Adrenal gland (tissue), 12 donors: Measurements from ENCODE around the gene ANO6. TPM values are rescaled to one million over a fixed set of nuclear protein-coding genes. Genes with fewer than 3 reads are reported as not detected.

Source experiments
- DNase-seq, 7 donors: peaks; one replicate each; pipeline ENCODE4 v3.0.0-alpha.2; 2019 to 2020
- H3K27ac ChIP-seq, 5 donors: fragments of 200-600 bp; sonication (generic) in 4 of 5; 1 replicate in 3 of 5; 2 replicates in 2 of 5; pipeline versions ENCODE4 v1.5.1 to v1.8.0; 2016 to 2020; ENCODE audit warnings: mild to moderate bottlenecking in 1 of 5
- H3K27me3 ChIP-seq: fragments of 200-600 bp; 2 replicates; pipeline ENCODE4 v1.8.0; 2021
- H3K36me3 ChIP-seq, 2 donors: fragments of 200-600 bp; replicated peaks in 1 of 2; 1 replicate in 1 of 2; 2 replicates in 1 of 2; pipeline versions ENCODE4 v1.5.1 to v1.8.0; 2018 to 2022
- H3K4me1 ChIP-seq, 2 donors: fragments of 200-600 bp; replicated peaks in 1 of 2; 1 replicate in 1 of 2; 2 replicates in 1 of 2; pipeline versions ENCODE4 v1.5.1 to v1.8.0; 2018 to 2021
- H3K4me3 ChIP-seq, 4 donors: fragments of 200-600 bp; sonication (generic) in 3 of 4; one replicate each; pipeline ENCODE4 v1.5.1; 2016 to 2018
- H3K9me3 ChIP-seq, 3 donors: fragments of 200-600 bp; sonication (generic) in 1 of 3; replicated peaks in 1 of 3; 1 replicate in 2 of 3; 2 replicates in 1 of 3; pipeline versions ENCODE4 v1.5.1 to v1.8.0; 2016 to 2021
- CTCF ChIP-seq, 6 experiments: fragments of 450-650 bp in 4 of 6; fragments of 200-600 bp in 2 of 6; sonication (generic) in 1 of 6; IDR thresholded peaks; 1 replicate in 5 of 6; 2 replicates in 1 of 6; pipeline versions ENCODE4 v1.5.1 to v1.8.0; 2016 to 2021; ENCODE audit warnings: antibody characterized with exemption in 6 of 6, mild to moderate bottlenecking in 2 of 6, moderate library complexity in 1 of 6
- POLR2A ChIP-seq, 2 donors: fragments of 450-650 bp; IDR thresholded peaks; one replicate each; pipeline ENCODE4 v1.6.1; 2017; ENCODE audit warnings: antibody characterized with exemption in 2 of 2, mild to moderate bottlenecking in 2 of 2, moderate library complexity in 1 of 2
- WGBS, 4 donors: extraction: QIAGEN DNeasy Blood & Tissue Kit in 2 of 4; methylation state at CpG; one replicate each; pipeline versions ENCODE4 v1.1.5 to v1.1.7; 2013 to 2017; 5-methylcytosine and 5-hydroxymethylcytosine counted together
- intact Hi-C, 2 donors: fragments of 100-400 bp; cut with DNase I; formaldehyde crosslinking; loops; one replicate each; pipeline versions ENCODE4 v1.14.1 to v1.15.0; 2022 to 2023
- polyA plus RNA-seq, 3 donors: library from polyadenylated mRNA; stranded (reverse); fragments of 200-250 nt in 2 of 3; fragments of 350-450 nt in 1 of 3; fragmentation: Illumina TruSeq in 1 of 3; extraction: RNeasy Lipid Tissue Mini Kit (QIAGEN cat#74804) in 1 of 3; gene quantifications; one replicate each; pipeline ENCODE4 v1.2.3, GENCODE V29; 2013 to 2014
- total RNA-seq, 9 donors: library from RNA; depleted of rRNA in 4 of 9; stranded (reverse); fragments of >200 nt in 4 of 9; fragments of 120-200 nt in 1 of 9; fragmentation: NEBNext Ultra II Directional in 1 of 9; extraction: Animal tissue kit (Norgen Biotek cat#: 25700) in 1 of 9; gene quantifications; one replicate each; pipeline versions ENCODE4 v1.1.0 to v1.2.4, GENCODE V29; 2013 to 2023
- donor health status: healthy with polysubstance abuse.
- donor health status: Bipolar disorder and iron deficiency.
- donor health status: DM: yes; HTN: yes; CAD: no.
- donor health status: DM: no; HTN: no; CAD: no.
- donor health status: DM: no; HTN: no; CAD: no.
- donor health status: DM: yes; HTN: yes; CAD: no.

The ANO6 gene
- total and polyA plus RNA-seq, 12 donors = 7.5 to 92.3 (median 54.4) TPM

GRCh38 chr12:45276154-45276755 is 60.4 kb downstream of the ANO6 start:
- 81 to 89% (median 88%) methylated on average over 5 of the region's 5 CpGs for WGBS, 4 donors
- H3K27ac ChIP-seq = no peak overlapping the region
- peaks cover 5 to 37% of the 10 kb centered on the region in 2 donors for H3K4me1 ChIP-seq
- H3K36me3 ChIP-seq = no peaks in the 10 kb centered on the region
- H3K9me3 ChIP-seq = no peaks in the 10 kb centered on the region
- no peak overlapping the region for H3K4me3 ChIP-seq
- no peak for DNase-seq
- TF ChIP-seq POLR2A (IDR thresholded peaks at IDR 0.05) (no peak), CTCF (IDR thresholded peaks at IDR 0.05) (no peak)
- intact Hi-C loops = no loop called here
- H3K27me3 ChIP-seq = no peaks in the 10 kb centered on the region

- TF ChIP-seq POLR2A (IDR thresholded peaks at IDR 0.05) (no peak), CTCF (IDR thresholded peaks at IDR 0.05) (no peak)
- no peak overlapping the region for H3K27ac ChIP-seq
- peaks cover 5 to 36% of the 10 kb centered on the region in 2 donors for H3K4me1 ChIP-seq
- H3K4me3 ChIP-seq = no peak overlapping the region
- no peak for DNase-seq
- H3K9me3 ChIP-seq = no peaks in the 10 kb centered on the region
- WGBS, 4 donors = 39 to 81% (median 77%) methylated on average over 1 of the region's 1 CpG
- intact Hi-C loops = no loop called here
- no peaks in the 10 kb centered on the region for H3K27me3 ChIP-seq
- no peaks in the 10 kb centered on the region for H3K36me3 ChIP-seq
These were observed 62.6 kb downstream of the ANO6 start for GRCh38 chr12:45278447-45278846.

GRCh38 chr12:45279931-45280830 is 64.3 kb downstream of the ANO6 start:
- no peaks in the 10 kb centered on the region for H3K36me3 ChIP-seq
- TF ChIP-seq POLR2A (IDR thresholded peaks at IDR 0.05) (no peak), CTCF (IDR thresholded peaks at IDR 0.05) (no peak)
- H3K27me3 ChIP-seq = no peaks in the 10 kb centered on the region
- H3K4me1 ChIP-seq = peaks cover 0 to 28% of the 10 kb centered on the region in 2 donors
- WGBS, 4 donors = 70 to 77% (median 74%) methylated on average over 4 of the region's 4 CpGs
- H3K27ac ChIP-seq = no peak overlapping the region
- intact Hi-C loops = loop anchor here in 1 of 2 donors (10.0 kb wide), 1 partner anchor 65 kb away; the partner anchor contains the start of gene ANO6
- H3K9me3 ChIP-seq = no peaks in the 10 kb centered on the region
- H3K4me3 ChIP-seq = no peak overlapping the region
- no peak for DNase-seq

GRCh38 chr12:45281994-45282393 is 66.1 kb downstream of the ANO6 start:
- H3K4me1 ChIP-seq = peaks cover 0 to 28% of the 10 kb centered on the region in 2 donors

More at GRCh38 chr12:45281994-45282393, 66.1 kb downstream of the ANO6 start:
- H3K9me3 ChIP-seq = no peaks in the 10 kb centered on the region
- no peak overlapping the region for H3K4me3 ChIP-seq
- H3K27ac ChIP-seq = no peak overlapping the region
- 95 to 100% (median 98%) methylated on average over 1 of the region's 1 CpG for WGBS, 4 donors
- intact Hi-C loops = loop anchor here in 1 of 2 donors (10.0 kb wide), 1 partner anchor 67 kb away; the partner anchor contains the start of gene ANO6
- no peaks in the 10 kb centered on the region for H3K36me3 ChIP-seq
- no peak for DNase-seq
- H3K27me3 ChIP-seq = no peaks in the 10 kb centered on the region
- TF ChIP-seq POLR2A (IDR thresholded peaks at IDR 0.05) (no peak), CTCF (IDR thresholded peaks at IDR 0.05) (no peak)
